ENCODE measurements around the gene KCNS1. TPM values are rescaled to one million over a fixed set of nuclear protein-coding genes. Genes with fewer than 3 reads are reported as not detected.

KCNS1 gene
- total RNA-seq, 1 experiment from 2014 or later: 1.2 TPM

DNA sequence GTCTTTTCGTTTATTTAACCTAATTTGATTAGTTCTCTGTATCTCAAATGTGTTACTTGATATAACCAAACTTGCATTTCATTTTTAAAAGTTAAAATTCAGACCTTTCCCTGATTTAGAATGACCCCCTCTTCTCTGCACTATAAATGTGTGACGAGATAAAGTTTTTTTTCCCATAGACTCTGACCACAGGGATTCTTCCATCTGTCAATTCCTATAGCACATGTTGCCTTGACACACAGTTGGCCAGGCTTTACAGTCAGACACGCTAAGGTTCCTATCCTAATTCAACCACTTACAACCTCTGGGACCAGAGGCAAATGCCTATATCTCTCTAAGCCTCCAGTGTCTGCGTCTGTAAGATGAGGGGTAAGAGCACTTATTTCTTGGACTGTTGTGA, 40.6 kb downstream of the KCNS1 start (continued):
- TF ChIP-seq, protein P1, sequence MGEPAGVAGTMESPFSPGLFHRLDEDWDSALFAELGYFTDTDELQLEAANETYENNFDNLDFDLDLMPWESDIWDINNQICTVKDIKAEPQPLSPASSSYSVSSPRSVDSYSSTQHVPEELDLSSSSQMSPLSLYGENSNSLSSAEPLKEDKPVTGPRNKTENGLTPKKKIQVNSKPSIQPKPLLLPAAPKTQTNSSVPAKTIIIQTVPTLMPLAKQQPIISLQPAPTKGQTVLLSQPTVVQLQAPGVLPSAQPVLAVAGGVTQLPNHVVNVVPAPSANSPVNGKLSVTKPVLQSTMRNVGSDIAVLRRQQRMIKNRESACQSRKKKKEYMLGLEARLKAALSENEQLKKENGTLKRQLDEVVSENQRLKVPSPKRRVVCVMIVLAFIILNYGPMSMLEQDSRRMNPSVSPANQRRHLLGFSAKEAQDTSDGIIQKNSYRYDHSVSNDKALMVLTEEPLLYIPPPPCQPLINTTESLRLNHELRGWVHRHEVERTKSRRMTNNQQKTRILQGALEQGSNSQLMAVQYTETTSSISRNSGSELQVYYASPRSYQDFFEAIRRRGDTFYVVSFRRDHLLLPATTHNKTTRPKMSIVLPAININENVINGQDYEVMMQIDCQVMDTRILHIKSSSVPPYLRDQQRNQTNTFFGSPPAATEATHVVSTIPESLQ (CRISPR knock-in tag; IDR thresholded peaks at IDR 0.05): no peak

DNA sequence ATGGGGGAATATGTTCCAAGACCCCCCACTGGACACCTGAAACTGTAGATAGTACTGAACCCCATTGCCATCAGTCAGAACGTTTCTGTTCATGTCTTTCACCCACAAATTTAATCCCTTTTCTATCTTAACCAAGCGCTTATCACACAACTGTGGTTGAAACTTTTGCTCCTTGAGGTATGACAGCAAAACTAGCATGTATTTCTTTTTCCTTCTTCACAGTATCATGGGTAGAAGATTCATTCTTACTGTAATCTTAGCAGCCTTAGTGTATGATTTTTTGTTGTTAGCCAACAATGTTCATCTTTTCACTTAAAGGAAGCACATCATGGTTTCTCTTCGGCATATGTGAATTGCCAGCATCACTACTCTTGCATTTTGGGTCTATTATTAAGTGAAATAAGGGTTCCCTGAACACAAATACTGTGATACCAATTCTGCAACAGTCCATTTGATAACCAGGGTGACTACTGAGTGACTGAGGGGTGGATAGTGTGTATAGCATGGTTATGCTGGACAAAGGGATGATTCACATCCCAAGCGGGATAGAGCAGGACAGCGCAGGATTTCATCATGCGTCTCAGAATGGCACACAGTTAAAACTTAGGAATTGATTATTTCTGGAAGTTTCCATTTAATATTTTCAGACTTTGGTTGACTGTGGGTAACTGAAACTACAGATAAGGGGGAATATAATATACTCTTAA, 41.8 kb downstream of the KCNS1 start:
- Mint-ChIP-seq H3K9me3 (peaks cover 4% of the 10 kb centered on the region; the same call in 1 of the 2 replicates), H3K27me3 (ENCODE audit: low read depth) (no peaks in the 10 kb centered on the region), H3K27ac (peak overlapping the region; percentile 46), H3K36me3 (peaks cover 8% of the 10 kb centered on the region), H3K4me3 (no peak overlapping the region), H3K4me1 (peaks cover 8% of the 10 kb centered on the region)
- ATAC-seq (no peak), DNase-seq (ENCODE audit: low spot score) (no peak)
- POLR2A ChIA-PET: no interaction called here
- no peak for TF ChIP-seq CTCF (IDR thresholded peaks at IDR 0.05)
- CTCF ChIA-PET: interaction anchor here (1.5 to 1.7 kb wide), 2 partner anchors 15 kb away, joined by 5 to 6 read pairs; no protein-coding TSS in a partner anchor

DNA sequence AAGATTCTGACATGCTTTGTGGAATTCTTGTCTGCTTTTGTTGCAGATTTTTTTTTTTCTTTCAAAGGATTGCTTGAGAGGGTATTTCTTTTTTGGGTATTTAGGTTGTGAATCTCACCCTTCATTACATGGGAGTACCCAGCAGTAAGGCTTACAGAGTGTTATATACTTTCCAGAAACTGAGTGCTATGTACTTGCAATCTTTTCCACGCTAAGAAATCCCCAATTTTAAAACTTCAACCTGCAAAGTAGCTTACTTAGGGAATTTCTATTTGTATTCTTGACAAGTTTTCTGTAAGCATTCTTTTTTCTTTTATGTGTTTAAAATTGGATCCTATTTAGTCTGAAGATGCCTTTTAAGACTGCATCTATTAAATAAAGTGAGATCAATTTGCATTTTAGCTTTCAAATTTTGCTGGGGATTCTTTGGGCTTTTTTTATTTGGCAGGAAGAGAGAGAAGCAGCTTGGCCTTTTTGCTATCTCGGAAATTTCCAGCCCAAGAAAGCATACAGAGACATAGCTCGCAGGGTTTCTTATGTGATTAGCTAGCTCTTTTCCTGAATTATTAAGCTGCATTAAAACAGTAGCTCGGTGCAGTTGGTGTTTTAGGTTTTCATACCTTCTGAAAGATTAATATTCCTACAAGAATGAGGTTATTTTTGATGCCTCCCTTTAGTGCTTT, 42.6 kb downstream of the KCNS1 start:
- peaks cover 11% of the 10 kb centered on the region for H3K4me1 Mint-ChIP-seq
- CTCF ChIA-PET: interaction anchor here (1.5 kb wide), 1 partner anchor 14 kb away, joined by 5 read pairs; no protein-coding TSS in a partner anchor
- TF ChIP-seq HMGA2 (CRISPR knock-in tag; IDR thresholded peaks at IDR 0.05): no peak
- no peak for TF ChIP-seq ZNF232 (CRISPR knock-in tag; IDR thresholded peaks at IDR 0.05)
- TF ChIP-seq ZNF138 (CRISPR knock-in tag; conservative IDR thresholded peaks at IDR 0.05): no peak
- no peak for TF ChIP-seq CREM (CRISPR knock-in tag; IDR thresholded peaks at IDR 0.05)
- no peak for TF ChIP-seq SMAD3 (CRISPR knock-in tag; IDR thresholded peaks at IDR 0.05; ENCODE audit: borderline replicate concordance)
- no peak for TF ChIP-seq SMAD4 (CRISPR knock-in tag; IDR thresholded peaks at IDR 0.05)
- TF ChIP-seq CDX4 (CRISPR knock-in tag; IDR thresholded peaks at IDR 0.05; ENCODE audit: borderline replicate concordance): no peak
- TF ChIP-seq TCF7 (CRISPR knock-in tag; IDR thresholded peaks at IDR 0.05; ENCODE audit: low read depth): no peak
- no peak for TF ChIP-seq OVOL2 (CRISPR knock-in tag; IDR thresholded peaks at IDR 0.05; ENCODE audit: borderline replicate concordance)
- TF ChIP-seq USF2 (CRISPR knock-in tag; IDR thresholded peaks at IDR 0.05): no peak
- no peak for TF ChIP-seq ESRRA (CRISPR knock-in tag; IDR thresholded peaks at IDR 0.05; ENCODE audit: borderline replicate concordance)
- no peak for TF ChIP-seq CTCF (IDR thresholded peaks at IDR 0.05)
- TF ChIP-seq, protein P2, sequence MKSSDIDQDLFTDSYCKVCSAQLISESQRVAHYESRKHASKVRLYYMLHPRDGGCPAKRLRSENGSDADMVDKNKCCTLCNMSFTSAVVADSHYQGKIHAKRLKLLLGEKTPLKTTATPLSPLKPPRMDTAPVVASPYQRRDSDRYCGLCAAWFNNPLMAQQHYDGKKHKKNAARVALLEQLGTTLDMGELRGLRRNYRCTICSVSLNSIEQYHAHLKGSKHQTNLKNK (CRISPR knock-in tag; IDR thresholded peaks at IDR 0.05): no peak
- no peak for TF ChIP-seq SP1 (CRISPR knock-in tag; conservative IDR thresholded peaks at IDR 0.05)
- no peak for TF ChIP-seq FOXP1 (CRISPR knock-in tag; IDR thresholded peaks at IDR 0.05; ENCODE audit: borderline replicate concordance)
- TF ChIP-seq, protein P3, sequence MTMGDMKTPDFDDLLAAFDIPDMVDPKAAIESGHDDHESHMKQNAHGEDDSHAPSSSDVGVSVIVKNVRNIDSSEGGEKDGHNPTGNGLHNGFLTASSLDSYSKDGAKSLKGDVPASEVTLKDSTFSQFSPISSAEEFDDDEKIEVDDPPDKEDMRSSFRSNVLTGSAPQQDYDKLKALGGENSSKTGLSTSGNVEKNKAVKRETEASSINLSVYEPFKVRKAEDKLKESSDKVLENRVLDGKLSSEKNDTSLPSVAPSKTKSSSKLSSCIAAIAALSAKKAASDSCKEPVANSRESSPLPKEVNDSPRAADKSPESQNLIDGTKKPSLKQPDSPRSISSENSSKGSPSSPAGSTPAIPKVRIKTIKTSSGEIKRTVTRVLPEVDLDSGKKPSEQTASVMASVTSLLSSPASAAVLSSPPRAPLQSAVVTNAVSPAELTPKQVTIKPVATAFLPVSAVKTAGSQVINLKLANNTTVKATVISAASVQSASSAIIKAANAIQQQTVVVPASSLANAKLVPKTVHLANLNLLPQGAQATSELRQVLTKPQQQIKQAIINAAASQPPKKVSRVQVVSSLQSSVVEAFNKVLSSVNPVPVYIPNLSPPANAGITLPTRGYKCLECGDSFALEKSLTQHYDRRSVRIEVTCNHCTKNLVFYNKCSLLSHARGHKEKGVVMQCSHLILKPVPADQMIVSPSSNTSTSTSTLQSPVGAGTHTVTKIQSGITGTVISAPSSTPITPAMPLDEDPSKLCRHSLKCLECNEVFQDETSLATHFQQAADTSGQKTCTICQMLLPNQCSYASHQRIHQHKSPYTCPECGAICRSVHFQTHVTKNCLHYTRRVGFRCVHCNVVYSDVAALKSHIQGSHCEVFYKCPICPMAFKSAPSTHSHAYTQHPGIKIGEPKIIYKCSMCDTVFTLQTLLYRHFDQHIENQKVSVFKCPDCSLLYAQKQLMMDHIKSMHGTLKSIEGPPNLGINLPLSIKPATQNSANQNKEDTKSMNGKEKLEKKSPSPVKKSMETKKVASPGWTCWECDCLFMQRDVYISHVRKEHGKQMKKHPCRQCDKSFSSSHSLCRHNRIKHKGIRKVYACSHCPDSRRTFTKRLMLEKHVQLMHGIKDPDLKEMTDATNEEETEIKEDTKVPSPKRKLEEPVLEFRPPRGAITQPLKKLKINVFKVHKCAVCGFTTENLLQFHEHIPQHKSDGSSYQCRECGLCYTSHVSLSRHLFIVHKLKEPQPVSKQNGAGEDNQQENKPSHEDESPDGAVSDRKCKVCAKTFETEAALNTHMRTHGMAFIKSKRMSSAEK (CRISPR knock-in tag; IDR thresholded peaks at IDR 0.05; ENCODE audit: borderline replicate concordance): no peak

More for the DNA sequence above, 42.6 kb downstream of the KCNS1 start:
- peaks cover 5% of the 10 kb centered on the region for H3K36me3 Mint-ChIP-seq
- H3K27me3 Mint-ChIP-seq (ENCODE audit: low read depth): no peaks in the 10 kb centered on the region
- POLR2A ChIA-PET: no interaction called here
- no peak overlapping the region for H3K4me3 Mint-ChIP-seq
- DNase-seq (ENCODE audit: low spot score) (no peak), ATAC-seq (no peak)
- peaks cover 1% of the 10 kb centered on the region; the same call in 1 of the 2 replicates for H3K9me3 Mint-ChIP-seq
- H3K27ac Mint-ChIP-seq: peak overlapping the region; percentile 46; the same call in 1 of the 2 replicates

All from WTC11 (cell line).